Keratinocyte (primary cell): ENCODE data around the gene LIPF.

ENCODE experiments used
- CTCF ChIP-seq, 3 experiments: IDR thresholded peaks in 1 of 3; conservative IDR thresholded peaks in 1 of 3; optimal IDR thresholded peaks in 1 of 3; 2 replicates in 2 of 3; 3 replicates in 1 of 3; pipeline versions ENCODE3 to v1.5.1; 2011; ENCODE audit warnings: low read length in 3 of 3, mild to moderate bottlenecking in 3 of 3, moderate library complexity in 2 of 3, control low read depth in 1 of 3, inconsistent platforms in 1 of 3; ENCODE audit not compliant: insufficient read depth in 2 of 3; ENCODE audit errors: extremely low read depth in 1 of 3
- EZH2 ChIP-seq: IDR thresholded peaks from one replicate; pipeline ENCODE4 v1.6.1; 2012; ENCODE audit warnings: inconsistent platforms, mild to moderate bottlenecking, low read length, moderate library complexity

GRCh38 chr10:88620441-88620840 is 43.8 kb upstream of the LIPF start:
- TF ChIP-seq EZH2 (no peak), CTCF (optimal IDR thresholded peaks at IDR 0.05 in 1 of 3, IDR thresholded peaks at IDR 0.05 in 1 of 3, conservative IDR thresholded peaks at IDR 0.05 in 1 of 3; ENCODE audit: extremely low read depth in 1 of 3, insufficient read depth in 2 of 3, low read length in 3 of 3) (no peak)
